ENCODE results near the gene SECISBP2. TPM values are rescaled to one million over a fixed set of nuclear protein-coding genes. Genes with fewer than 3 reads are reported as not detected.

Gene SECISBP2
- total RNA-seq, 1 donor = 30.8 TPM

- Histone ChIP-seq H3K36me3 (ENCODE audit: insufficient read depth, low read length) (no peaks in the 10 kb centered on the region), H3K4me3 (ENCODE audit: insufficient read depth, low read length) (no peak overlapping the region), H3K79me2 (ENCODE audit: insufficient read depth, low read length) (no peaks in the 10 kb centered on the region), H2AFZ (ENCODE audit: low read length) (no peak overlapping the region), H3K4me1 (ENCODE audit: insufficient read depth, low read length) (no peaks in the 10 kb centered on the region), H3K27me3 (ENCODE audit: insufficient read depth, low read length) (no peaks in the 10 kb centered on the region), H3K4me2 (ENCODE audit: insufficient read depth, low read length) (no peak overlapping the region), H3K9me3 (ENCODE audit: low read depth, low read length) (no peaks in the 10 kb centered on the region), H4K20me1 (ENCODE audit: insufficient read depth, low read length) (no peaks in the 10 kb centered on the region), H3K27ac (ENCODE audit: low read depth, low read length) (no peak overlapping the region)
- peak; percentile 37 for DNase-seq (ENCODE audit: insufficient read length, low spot score, missing footprints)
- no peak for TF ChIP-seq CTCF (IDR thresholded peaks at IDR 0.05; ENCODE audit: extremely low read depth, low read depth, low read length)
Observed at GRCh38 chr9:89367281-89367680, 49.0 kb downstream of the SECISBP2 start.

GRCh38 chr9:89367726-89368437 is 49.6 kb downstream of the SECISBP2 start:
- H2AFZ ChIP-seq (ENCODE audit: low read length) = no peak overlapping the region
- DNase-seq (ENCODE audit: insufficient read length, low spot score, missing footprints) = peak; percentile 44
- no peaks in the 10 kb centered on the region for H3K27me3 ChIP-seq (ENCODE audit: insufficient read depth, low read length)
- H3K27ac ChIP-seq (ENCODE audit: low read depth, low read length) = no peak overlapping the region
- no peaks in the 10 kb centered on the region for H3K79me2 ChIP-seq (ENCODE audit: insufficient read depth, low read length)
- H3K4me1 ChIP-seq (ENCODE audit: insufficient read depth, low read length) = no peaks in the 10 kb centered on the region
- no peaks in the 10 kb centered on the region for H3K36me3 ChIP-seq (ENCODE audit: insufficient read depth, low read length)
- no peak overlapping the region for H3K4me3 ChIP-seq (ENCODE audit: insufficient read depth, low read length)
- no peak for TF ChIP-seq CTCF (IDR thresholded peaks at IDR 0.05; ENCODE audit: extremely low read depth, low read depth, low read length)
- H3K4me2 ChIP-seq (ENCODE audit: insufficient read depth, low read length) = no peak overlapping the region
- no peaks in the 10 kb centered on the region for H3K9me3 ChIP-seq (ENCODE audit: low read depth, low read length)
- no peaks in the 10 kb centered on the region for H4K20me1 ChIP-seq (ENCODE audit: insufficient read depth, low read length)

- TF ChIP-seq CTCF (IDR thresholded peaks at IDR 0.05; ENCODE audit: extremely low read depth, low read depth, low read length) = no peak
- Histone ChIP-seq H3K36me3 (ENCODE audit: insufficient read depth, low read length) (no peaks in the 10 kb centered on the region), H4K20me1 (ENCODE audit: insufficient read depth, low read length) (no peaks in the 10 kb centered on the region), H2AFZ (ENCODE audit: low read length) (no peak overlapping the region), H3K4me2 (ENCODE audit: insufficient read depth, low read length) (no peak overlapping the region), H3K4me3 (ENCODE audit: insufficient read depth, low read length) (no peak overlapping the region), H3K9me3 (ENCODE audit: low read depth, low read length) (no peaks in the 10 kb centered on the region), H3K27ac (ENCODE audit: low read depth, low read length) (no peak overlapping the region), H3K4me1 (ENCODE audit: insufficient read depth, low read length) (no peaks in the 10 kb centered on the region), H3K79me2 (ENCODE audit: insufficient read depth, low read length) (no peaks in the 10 kb centered on the region), H3K27me3 (ENCODE audit: insufficient read depth, low read length) (no peaks in the 10 kb centered on the region)
- peak; percentile 30 for DNase-seq (ENCODE audit: insufficient read length, low spot score, missing footprints)
Observed at GRCh38 chr9:89368550-89368949, 50.2 kb downstream of the SECISBP2 start.

- no peaks in the 10 kb centered on the region for H3K27me3 ChIP-seq (ENCODE audit: insufficient read depth, low read length)
- H3K79me2 ChIP-seq (ENCODE audit: insufficient read depth, low read length) = no peaks in the 10 kb centered on the region
- no peaks in the 10 kb centered on the region for H3K9me3 ChIP-seq (ENCODE audit: low read depth, low read length)
- no peak overlapping the region for H3K4me3 ChIP-seq (ENCODE audit: insufficient read depth, low read length)
- H3K4me1 ChIP-seq (ENCODE audit: insufficient read depth, low read length) = no peaks in the 10 kb centered on the region
- TF ChIP-seq CTCF (IDR thresholded peaks at IDR 0.05; ENCODE audit: extremely low read depth, low read depth, low read length) = no peak
- no peak overlapping the region for H2AFZ ChIP-seq (ENCODE audit: low read length)
- peak; percentile 11 for DNase-seq (ENCODE audit: insufficient read length, low spot score, missing footprints)
- H3K4me2 ChIP-seq (ENCODE audit: insufficient read depth, low read length) = no peak overlapping the region
- no peaks in the 10 kb centered on the region for H3K36me3 ChIP-seq (ENCODE audit: insufficient read depth, low read length)
- no peaks in the 10 kb centered on the region for H4K20me1 ChIP-seq (ENCODE audit: insufficient read depth, low read length)
- no peak overlapping the region for H3K27ac ChIP-seq (ENCODE audit: low read depth, low read length)
Observed at GRCh38 chr9:89368978-89369377, 50.7 kb downstream of the SECISBP2 start.
